HepG2 (cell line): Measurements from ENCODE around the gene DGKD. TPM values are rescaled to one million over a fixed set of nuclear protein-coding genes. Genes with fewer than 3 reads are reported as not detected.

Experiments used
- ATAC-seq: fragments of 200-7000 bp; cut with Tn5 transposase; 3 replicates; pipeline ENCODE4 v1.9.1; 2020; ENCODE audit warnings: mild to moderate bottlenecking, moderate library complexity
- BruUV-seq: library from RNA; stranded (reverse); fragments of 400-500 nt; replicated peaks from 2 replicates; lab custom pipeline; 2021; lab: Mats Ljungman, UMichigan
- CTCF ChIA-PET: fragments of 300-600 bp; formaldehyde crosslinking; extraction: SDS; loops from one replicate; lab custom pipeline; 2021; ENCODE audit warnings: low total read pairs, inconsistent platforms, low intra/inter-chr PET ratio; lab: Yijun Ruan, JAX
- POLR2A ChIA-PET: fragments of 350-600 bp; sonication (Branson Sonifier 250); formaldehyde crosslinking; loops from one replicate; lab custom pipeline; 2020; ENCODE audit warnings: antibody characterized with exemption, inconsistent platforms; lab: Yijun Ruan, JAX
- DNase-seq: peaks from one replicate; pipeline ENCODE4 v3.0.0-alpha.2; 2015; ENCODE audit warnings: low spot score
- FAIRE-seq: peaks from 3 replicates; lab custom pipeline; 2011; peaks lifted over from hg19 to GRCh38; lab: Jason Lieb, UNC
- H2AFZ ChIP-seq: one replicate; pipeline ENCODE4 v1.6.1; 2011; ENCODE audit warnings: low read length, inconsistent platforms
- H3K27ac ChIP-seq: fragments of 300-600 bp; 3 replicates; pipeline ENCODE4 v1.8.0; 2011; ENCODE audit warnings: mixed run types, mild to moderate bottlenecking, mixed read lengths, low read length, inconsistent platforms; ENCODE audit not compliant: insufficient read depth; ENCODE audit errors: extremely low read length
- H3K27me3 ChIP-seq, 2 experiments: fragments of 200-600 bp in 1 of 2; 2 replicates in 1 of 2; 3 replicates in 1 of 2; pipeline versions ENCODE4 v1.6.0 to v1.8.0; 2011; ENCODE audit warnings: low read length in 2 of 2, mild to moderate bottlenecking in 2 of 2, moderate library complexity in 2 of 2, inconsistent platforms in 1 of 2; ENCODE audit not compliant: insufficient read depth in 2 of 2, control insufficient read depth in 1 of 2
- H3K36me3 ChIP-seq, 2 experiments: fragments of 200-600 bp in 1 of 2; replicated peaks in 1 of 2; 2 replicates in 1 of 2; 3 replicates in 1 of 2; pipeline versions ENCODE4 v1.5.1 to v1.8.0; 2011; ENCODE audit warnings: low read length in 2 of 2, inconsistent platforms in 1 of 2; ENCODE audit not compliant: insufficient read depth in 2 of 2, control insufficient read depth in 1 of 2
- H3K4me1 ChIP-seq: 2 replicates; pipeline ENCODE4 v1.5.1; 2012; ENCODE audit warnings: low read length, inconsistent platforms; ENCODE audit not compliant: insufficient read depth
- H3K4me2 ChIP-seq: 2 replicates; pipeline ENCODE4 v1.6.0; 2011; ENCODE audit warnings: low read depth, low read length, inconsistent platforms
- H3K4me3 ChIP-seq, 3 experiments: fragments of 200-600 bp in 1 of 3; sonication (generic), shearing (Covaris generic) in 1 of 3; replicated peaks in 1 of 3; 2 replicates each; pipeline ENCODE4 v1.5.1; 2011 to 2016; ENCODE audit warnings: low read length in 3 of 3, inconsistent platforms in 2 of 3, low read depth in 2 of 3, mild to moderate bottlenecking in 2 of 3, control low read depth in 1 of 3, mixed read lengths in 1 of 3; ENCODE audit not compliant: insufficient read depth in 1 of 3
- H3K79me2 ChIP-seq: one replicate; pipeline ENCODE4 v1.6.1; 2011; ENCODE audit warnings: low read length, inconsistent platforms; ENCODE audit not compliant: insufficient read depth
- H3K9ac ChIP-seq: 2 replicates; pipeline ENCODE4 v1.6.0; 2011; ENCODE audit warnings: mild to moderate bottlenecking, low read depth, low read length, inconsistent platforms; ENCODE audit not compliant: insufficient read depth
- H3K9me3 ChIP-seq: 2 replicates; pipeline ENCODE4 v1.5.1; 2012; ENCODE audit warnings: mild to moderate bottlenecking, low read length
- H4K20me1 ChIP-seq: 2 replicates; pipeline ENCODE4 v1.6.0; 2011; ENCODE audit warnings: inconsistent platforms, mild to moderate bottlenecking, low read length, moderate library complexity; ENCODE audit not compliant: insufficient read depth
- ARNT2 ChIP-seq: sonication (generic); formaldehyde crosslinking; IDR thresholded peaks from 2 replicates; pipeline ENCODE4 v1.8.0; 2022; ENCODE audit warnings: mild to moderate bottlenecking, low read depth, missing genetic modification reagents, moderate library complexity
- CBX1 ChIP-seq: IDR thresholded peaks from one replicate; pipeline ENCODE4 v1.6.1; 2016; ENCODE audit warnings: antibody characterized with exemption, low read depth
- CCDC6 ChIP-seq: sonication (generic); formaldehyde crosslinking; IDR thresholded peaks from 2 replicates; pipeline ENCODE4 v1.8.1; 2022; ENCODE audit warnings: mild to moderate bottlenecking, missing genetic modification reagents, moderate library complexity
- DMAP1 ChIP-seq: IDR thresholded peaks from 2 replicates; pipeline ENCODE4 v1.6.1; 2016
- EED ChIP-seq: sonication (generic); formaldehyde crosslinking; IDR thresholded peaks from 2 replicates; pipeline ENCODE4 v1.5.0; 2020; ENCODE audit warnings: mild to moderate bottlenecking, missing genetic modification reagents
- KDM5A ChIP-seq: fragments of 200-600 bp; sonication (generic); IDR thresholded peaks from 2 replicates; pipeline ENCODE4 v1.7.0; 2018; ENCODE audit warnings: antibody characterized with exemption, mild to moderate bottlenecking, low read length, borderline replicate concordance
- MATR3 ChIP-seq: sonication (generic); formaldehyde crosslinking; IDR thresholded peaks from 2 replicates; pipeline ENCODE4 v1.4.0; 2020; ENCODE audit warnings: missing genetic modification reagents
- NBN ChIP-seq: fragments of 450-650 bp; conservative IDR thresholded peaks from 2 replicates; pipeline ENCODE4 v1.6.1; 2017
- NCOA5 ChIP-seq: sonication (generic); formaldehyde crosslinking; IDR thresholded peaks from 2 replicates; pipeline ENCODE4 v1.4.0; 2020; ENCODE audit warnings: missing genetic modification reagents
- NFKBIZ ChIP-seq: IDR thresholded peaks from 2 replicates; pipeline ENCODE4 v1.6.1; 2018; ENCODE audit warnings: missing genetic modification reagents, missing compliant biosample characterization
- TCF7 ChIP-seq: sonication (generic); IDR thresholded peaks from 2 replicates; pipeline ENCODE4 v1.6.1; 2016; ENCODE audit warnings: antibody characterized with exemption, low read depth
- TGIF2 ChIP-seq: IDR thresholded peaks from 2 replicates; pipeline ENCODE4 v1.6.1; 2016; ENCODE audit warnings: control low read depth, missing compliant biosample characterization
- ZFP41 ChIP-seq: sonication (generic); formaldehyde crosslinking; IDR thresholded peaks from 2 replicates; pipeline ENCODE4 v1.4.0; 2020; ENCODE audit warnings: mild to moderate bottlenecking, missing genetic modification reagents, borderline replicate concordance
- ZNF124 ChIP-seq: sonication (generic); formaldehyde crosslinking; IDR thresholded peaks from 2 replicates; pipeline ENCODE4 v1.4.0; 2020; ENCODE audit warnings: missing genetic modification reagents
- ZNF263 ChIP-seq: sonication (generic); formaldehyde crosslinking; IDR thresholded peaks from 2 replicates; pipeline ENCODE4 v1.4.0; 2020; ENCODE audit warnings: missing genetic modification reagents
- ZNF296 ChIP-seq: sonication (generic); formaldehyde crosslinking; conservative IDR thresholded peaks from 2 replicates; pipeline ENCODE4 v1.5.0; 2020; ENCODE audit warnings: mild to moderate bottlenecking, missing genetic modification reagents
- ZNF501 ChIP-seq: sonication (generic); formaldehyde crosslinking; IDR thresholded peaks from 2 replicates; pipeline ENCODE4 v1.5.1; 2020; ENCODE audit warnings: mild to moderate bottlenecking, moderate library complexity, missing genetic modification reagents
- ZNF75D ChIP-seq: sonication (generic); formaldehyde crosslinking; IDR thresholded peaks from 2 replicates; pipeline ENCODE4 v1.8.1; 2023; ENCODE audit warnings: missing genetic modification reagents, mild to moderate bottlenecking, borderline replicate concordance
- ZNF761 ChIP-seq: sonication (generic); formaldehyde crosslinking; conservative IDR thresholded peaks from 2 replicates; pipeline ENCODE4 v1.4.0; 2020; ENCODE audit warnings: mild to moderate bottlenecking, missing genetic modification reagents
- ZNF816 ChIP-seq: sonication (generic); formaldehyde crosslinking; IDR thresholded peaks from 2 replicates; pipeline ENCODE4 v1.8.0; 2022; ENCODE audit warnings: missing genetic modification reagents, mild to moderate bottlenecking, borderline replicate concordance
- WGBS: methylation state at CpG from one replicate; pipeline ENCODE4 v1.1.6; 2017; ENCODE audit warnings: low lambda C conversion rate; 5-methylcytosine and 5-hydroxymethylcytosine counted together
- in situ Hi-C: cut with HindIII; loops from 2 replicates; pipeline ENCODE4 v1.10.0; 2017; ENCODE audit warnings: low pct_unique_long_range_greater_than_20kb; ENCODE audit not compliant: extremely low pct_ligation_motif_present
- intact Hi-C: fragments of 100-400 bp; cut with micrococcal nuclease; formaldehyde crosslinking; loops from one replicate; pipeline ENCODE4 v1.10.0; 2022; ENCODE audit not compliant: unreplicated experiment
- polyA plus RNA-seq, 8 experiments: library from polyadenylated mRNA; depleted of rRNA in 3 of 8; stranded (reverse) in 7 of 8; unstranded in 1 of 8; fragments of >200 nt; fragmentation: Illumina TruSeq in 4 of 8; extraction: Trizol in 4 of 8; gene quantifications; 2 replicates each; pipeline versions ENCODE4 v1.2.1 to v1.2.3, GENCODE V29; 2011 to 2016; ENCODE audit warnings: low read depth in 4 of 8, missing spikeins in 1 of 8, mixed read lengths in 1 of 8; ENCODE audit not compliant: insufficient read depth in 1 of 8
- total RNA-seq, 5 experiments: library from RNA; depleted of rRNA; stranded (reverse); fragments of >200 nt; fragmentation: Illumina TruSeq; extraction: Trizol; gene quantifications; 2 replicates each; pipeline ENCODE4 v1.2.3, GENCODE V29; 2016; ENCODE audit warnings: low read depth in 1 of 5
- TF ChIP-seq, protein P1 (sequence below), 2 experiments: sonication (generic) in 1 of 2; formaldehyde crosslinking in 1 of 2; IDR thresholded peaks; 2 replicates each; pipeline versions ENCODE4 v1.5.1 to v1.6.1; 2011 to 2020; ENCODE audit warnings: borderline replicate concordance in 1 of 2, low read depth in 1 of 2, low read length in 1 of 2, mild to moderate bottlenecking in 1 of 2, missing genetic modification reagents in 1 of 2, moderate library complexity in 1 of 2
- TF ChIP-seq, protein P2 (sequence below): sonication (generic); formaldehyde crosslinking; IDR thresholded peaks from 2 replicates; pipeline ENCODE4 v1.5.0; 2020; ENCODE audit warnings: mild to moderate bottlenecking, missing genetic modification reagents
- TF ChIP-seq, protein P3 (sequence below): sonication (generic); formaldehyde crosslinking; IDR thresholded peaks from 2 replicates; pipeline ENCODE4 v1.9.0; 2021; ENCODE audit warnings: missing genetic modification reagents, borderline replicate concordance

Gene DGKD
- total and polyA plus RNA-seq, 2 of the 13 experiments (the other 11 are each of a cell fraction or from before 2014, with no cell fraction given), result 24.5 to 33.2 TPM

DNA sequence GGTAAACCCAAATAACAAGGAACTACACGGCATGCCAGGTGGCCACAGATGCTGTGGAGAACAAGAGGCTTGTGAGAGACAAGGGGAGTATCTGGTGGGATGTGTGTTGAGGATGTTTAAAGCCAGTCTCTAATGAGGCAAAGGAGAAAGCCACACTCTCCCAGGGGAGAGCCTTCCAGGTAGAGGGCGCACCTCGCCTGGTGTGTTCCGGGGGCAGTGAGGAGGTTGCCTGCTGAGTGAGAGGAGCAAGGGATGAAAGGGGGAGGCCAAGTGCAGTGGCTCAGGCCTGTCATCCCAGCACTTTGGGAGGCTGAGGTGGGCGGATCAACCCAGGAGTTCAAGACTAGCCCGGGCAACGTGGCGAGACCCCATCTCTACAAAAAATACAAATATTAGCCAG lies 30.4 kb upstream of the DGKD start:
- no peaks in the 10 kb centered on the region for H3K36me3 ChIP-seq
- ChIA-PET CTCF (interaction anchor here (1.1 to 2.0 kb wide), 2 partner anchors 60 to 120 kb away, joined by 3 to 9 read pairs; no protein-coding TSS in a partner anchor), POLR2A (no interaction called here)
- BruUV-seq, result no TSS peak
- DNase-seq, result no peak
- intact Hi-C loops, result no loop called here
- in situ Hi-C loops, result loop anchor here (25.0 kb wide), 1 partner anchor 513 kb away; no protein-coding TSS in a partner anchor
- ATAC-seq, result peak; percentile 84
- FAIRE-seq, result no peak
- H2AFZ ChIP-seq, result no peak overlapping the region
- 40% methylated on average over 8 of the region's 8 CpGs for WGBS
- peaks cover 4 to 36% of the 10 kb centered on the region in 2 experiments; a peak in 4 of 5 replicates for H3K27me3 ChIP-seq
- no peak overlapping the region for H3K9ac ChIP-seq
- H4K20me1 ChIP-seq, result no peaks in the 10 kb centered on the region
- H3K4me3 ChIP-seq, result no peak overlapping the region
- H3K4me2 ChIP-seq, result no peak overlapping the region
- no peaks in the 10 kb centered on the region for H3K79me2 ChIP-seq
- H3K27ac ChIP-seq, result no peak overlapping the region
- H3K4me1 ChIP-seq, result peaks cover 13% of the 10 kb centered on the region
- H3K9me3 ChIP-seq, result no peaks in the 10 kb centered on the region
- TF ChIP-seq, protein P1, sequence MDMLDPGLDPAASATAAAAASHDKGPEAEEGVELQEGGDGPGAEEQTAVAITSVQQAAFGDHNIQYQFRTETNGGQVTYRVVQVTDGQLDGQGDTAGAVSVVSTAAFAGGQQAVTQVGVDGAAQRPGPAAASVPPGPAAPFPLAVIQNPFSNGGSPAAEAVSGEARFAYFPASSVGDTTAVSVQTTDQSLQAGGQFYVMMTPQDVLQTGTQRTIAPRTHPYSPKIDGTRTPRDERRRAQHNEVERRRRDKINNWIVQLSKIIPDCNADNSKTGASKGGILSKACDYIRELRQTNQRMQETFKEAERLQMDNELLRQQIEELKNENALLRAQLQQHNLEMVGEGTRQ (IDR thresholded peaks at IDR 0.05; ENCODE audit: low read depth, low read length), result no peak
- TF ChIP-seq, protein P1 (CRISPR knock-in tag; IDR thresholded peaks at IDR 0.05; ENCODE audit: borderline replicate concordance), result no peak
- no peak for TF ChIP-seq ZFP41
- TF ChIP-seq, protein P2, sequence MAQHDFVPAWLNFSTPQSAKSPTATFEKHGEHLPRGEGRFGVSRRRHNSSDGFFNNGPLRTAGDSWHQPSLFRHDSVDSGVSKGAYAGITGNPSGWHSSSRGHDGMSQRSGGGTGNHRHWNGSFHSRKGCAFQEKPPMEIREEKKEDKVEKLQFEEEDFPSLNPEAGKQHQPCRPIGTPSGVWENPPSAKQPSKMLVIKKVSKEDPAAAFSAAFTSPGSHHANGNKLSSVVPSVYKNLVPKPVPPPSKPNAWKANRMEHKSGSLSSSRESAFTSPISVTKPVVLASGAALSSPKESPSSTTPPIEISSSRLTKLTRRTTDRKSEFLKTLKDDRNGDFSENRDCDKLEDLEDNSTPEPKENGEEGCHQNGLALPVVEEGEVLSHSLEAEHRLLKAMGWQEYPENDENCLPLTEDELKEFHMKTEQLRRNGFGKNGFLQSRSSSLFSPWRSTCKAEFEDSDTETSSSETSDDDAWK (CRISPR knock-in tag), result no peak
- no peak for TF ChIP-seq DMAP1 (CRISPR knock-in tag)
- TF ChIP-seq KDM5A, result no peak
- TF ChIP-seq ZNF263 (CRISPR knock-in tag), result 0 out of 2 replicates have a peak, but pooled peaks have one; percentile 36
- no peak for TF ChIP-seq ARNT2 (CRISPR knock-in tag)
- no peak for TF ChIP-seq CBX1
- no peak for TF ChIP-seq ZNF296
- TF ChIP-seq NCOA5, result no peak
- TF ChIP-seq TCF7, result no peak
- no peak for TF ChIP-seq MATR3 (CRISPR knock-in tag)
- no peak for TF ChIP-seq TGIF2 (CRISPR knock-in tag)
- TF ChIP-seq NBN, result no peak
- TF ChIP-seq ZNF124 (CRISPR knock-in tag), result no peak
- no peak for TF ChIP-seq EED (CRISPR knock-in tag)
- TF ChIP-seq ZNF501 (CRISPR knock-in tag), result no peak
- TF ChIP-seq, protein P3, sequence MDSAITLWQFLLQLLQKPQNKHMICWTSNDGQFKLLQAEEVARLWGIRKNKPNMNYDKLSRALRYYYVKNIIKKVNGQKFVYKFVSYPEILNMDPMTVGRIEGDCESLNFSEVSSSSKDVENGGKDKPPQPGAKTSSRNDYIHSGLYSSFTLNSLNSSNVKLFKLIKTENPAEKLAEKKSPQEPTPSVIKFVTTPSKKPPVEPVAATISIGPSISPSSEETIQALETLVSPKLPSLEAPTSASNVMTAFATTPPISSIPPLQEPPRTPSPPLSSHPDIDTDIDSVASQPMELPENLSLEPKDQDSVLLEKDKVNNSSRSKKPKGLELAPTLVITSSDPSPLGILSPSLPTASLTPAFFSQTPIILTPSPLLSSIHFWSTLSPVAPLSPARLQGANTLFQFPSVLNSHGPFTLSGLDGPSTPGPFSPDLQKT (CRISPR knock-in tag), result no peak
- 0 out of 2 replicates have a peak, but pooled peaks have one; percentile 41 for TF ChIP-seq CCDC6 (CRISPR knock-in tag)
- TF ChIP-seq NFKBIZ (CRISPR knock-in tag), result no peak
- no peak for TF ChIP-seq ZNF75D (CRISPR knock-in tag)
- TF ChIP-seq ZNF816 (CRISPR knock-in tag), result no peak
- TF ChIP-seq ZNF761 (CRISPR knock-in tag), result no peak
